Measurements from ENCODE around the gene MSL1.
A peak's percentile ranks its signal among the peaks of the same experiment; 100 is the strongest.

The MSL1 gene

DNA sequence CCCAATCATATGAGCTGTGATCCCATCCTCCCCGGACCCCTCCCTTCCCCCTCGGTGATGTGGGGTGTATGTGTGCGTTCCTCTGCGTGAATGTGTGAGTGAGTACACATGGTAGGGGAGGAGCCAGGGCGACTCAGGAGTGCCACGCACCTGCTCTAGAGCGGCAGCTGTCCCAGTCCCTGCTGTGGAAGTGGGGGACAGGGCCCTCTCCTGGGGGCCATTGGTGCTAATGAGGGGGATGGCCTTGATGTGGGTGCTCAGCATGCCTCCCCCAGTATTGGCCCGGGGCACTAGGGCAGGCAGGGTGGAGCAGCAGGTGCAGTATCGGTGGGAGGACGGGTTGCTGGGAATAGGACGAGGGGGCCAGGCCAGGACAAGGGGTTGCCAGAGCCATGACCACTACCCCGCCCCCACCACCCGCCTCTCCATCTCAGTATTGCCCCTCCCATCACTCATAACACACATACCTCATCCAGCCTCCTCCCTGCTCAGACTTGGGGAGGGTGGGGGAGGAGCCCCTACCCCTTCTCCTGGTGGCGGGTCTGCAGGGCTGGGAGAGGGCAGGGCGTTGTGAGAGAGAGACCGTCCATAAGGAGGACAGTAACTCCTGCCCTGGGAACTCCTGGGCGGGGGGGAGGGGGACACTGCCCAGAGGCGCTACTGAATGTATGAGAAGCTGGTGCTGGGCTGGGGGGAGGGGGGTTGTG, 29.9 kb upstream of the MSL1 start:
- no peak for DNase-seq (ENCODE audit: low read depth)

DNA sequence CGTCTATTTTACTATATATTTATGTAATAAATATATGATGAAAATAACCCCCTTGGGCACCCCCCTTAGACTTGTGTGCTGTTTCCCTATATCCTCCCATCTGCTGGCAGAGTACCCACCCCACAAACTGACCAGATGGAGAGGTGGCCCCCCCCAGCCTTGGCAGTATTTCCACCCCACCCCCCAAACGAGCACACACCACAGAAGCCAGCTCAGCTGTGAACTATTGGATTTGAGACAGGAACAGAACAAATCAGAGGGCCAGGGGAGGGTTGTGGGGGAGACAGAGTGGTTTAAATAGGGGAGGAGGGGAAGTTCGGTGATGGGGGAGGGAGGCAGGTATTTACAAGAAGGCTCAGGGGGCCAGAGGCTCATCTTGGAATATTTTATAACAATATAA, 29.2 kb upstream of the MSL1 start:
- DNase-seq (ENCODE audit: low read depth): no peak

DNA sequence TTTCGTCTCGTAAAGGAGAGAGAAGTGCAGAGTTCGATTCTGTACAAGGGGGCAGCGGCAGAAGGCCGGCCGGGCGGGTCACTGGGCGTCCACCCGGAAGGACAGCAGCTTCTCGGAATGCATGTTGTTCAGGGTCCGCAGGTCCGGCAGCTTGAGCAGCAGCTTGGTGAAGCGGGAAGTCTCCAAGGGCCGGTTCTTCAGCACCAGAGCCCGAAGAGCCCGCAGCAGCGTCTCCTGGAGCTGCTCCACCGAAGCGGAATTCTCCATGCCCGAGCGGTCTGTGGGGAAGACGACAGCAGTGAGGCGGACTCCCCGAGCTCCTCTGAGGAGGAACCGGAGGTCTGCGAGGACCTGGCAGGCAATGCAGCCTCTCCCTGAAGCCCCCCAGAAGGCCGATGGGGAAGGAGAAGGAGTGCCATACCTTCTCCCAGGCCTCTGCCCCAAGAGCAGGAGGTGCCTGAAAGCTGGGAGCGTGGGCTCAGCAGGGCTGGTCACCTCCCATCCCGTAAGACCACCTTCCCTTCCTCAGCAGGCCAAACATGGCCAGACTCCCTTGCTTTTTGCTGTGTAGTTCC, 28.7 kb upstream of the MSL1 start:
- no peak for DNase-seq (ENCODE audit: low read depth)

DNA sequence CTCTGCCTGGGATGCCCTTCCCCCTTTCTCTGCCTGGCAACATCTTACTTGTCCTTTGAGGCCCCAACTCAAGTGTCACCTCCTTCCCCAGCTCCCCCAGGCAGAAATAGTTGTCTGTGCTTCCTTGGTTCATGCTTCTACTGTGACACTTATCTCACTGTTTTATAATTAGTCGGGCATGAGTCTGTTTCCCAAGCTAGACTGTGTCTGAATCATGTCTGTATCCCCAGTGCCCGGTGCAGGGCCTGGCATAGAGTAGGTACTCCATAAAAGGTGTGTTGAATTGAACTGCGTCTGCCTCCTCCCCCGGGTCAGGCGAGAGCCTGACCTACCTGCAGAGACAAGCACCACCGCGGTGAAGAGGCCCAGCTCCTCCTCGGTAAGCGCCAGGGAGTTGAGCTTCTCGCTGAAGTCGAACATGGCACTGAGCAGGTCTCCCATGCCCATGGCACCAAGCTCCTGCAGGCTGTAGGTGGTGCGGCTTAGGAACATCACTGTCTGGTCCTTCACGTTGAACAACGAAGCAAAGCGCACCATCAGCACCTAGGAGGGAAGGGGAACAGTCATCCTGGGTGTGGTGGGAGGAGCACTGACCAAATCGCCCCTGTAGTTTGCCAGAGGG, 28.1 kb upstream of the MSL1 start:
- DNase-seq (ENCODE audit: low read depth): no peak

DNA sequence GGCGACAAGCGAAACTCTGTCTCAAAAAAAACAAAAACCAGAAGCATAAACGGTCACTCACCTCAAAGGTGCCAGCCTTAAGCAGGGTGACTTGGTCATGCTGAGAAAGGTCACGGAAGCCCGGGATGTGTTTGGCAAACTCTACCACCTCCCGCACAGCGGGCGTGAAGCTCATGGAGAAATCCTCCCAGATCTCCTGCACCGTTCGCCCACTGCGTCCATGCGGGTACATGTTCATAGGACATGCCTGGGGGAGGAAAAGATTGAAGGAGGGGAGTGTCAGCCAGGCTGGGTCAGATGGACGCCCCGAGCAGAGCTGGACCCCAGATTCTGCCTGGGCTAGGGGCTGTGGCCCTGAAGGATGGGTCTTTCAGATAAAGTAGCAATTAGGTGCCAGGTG, 26.9 kb upstream of the MSL1 start:
- no peak for DNase-seq (ENCODE audit: low read depth)

DNA sequence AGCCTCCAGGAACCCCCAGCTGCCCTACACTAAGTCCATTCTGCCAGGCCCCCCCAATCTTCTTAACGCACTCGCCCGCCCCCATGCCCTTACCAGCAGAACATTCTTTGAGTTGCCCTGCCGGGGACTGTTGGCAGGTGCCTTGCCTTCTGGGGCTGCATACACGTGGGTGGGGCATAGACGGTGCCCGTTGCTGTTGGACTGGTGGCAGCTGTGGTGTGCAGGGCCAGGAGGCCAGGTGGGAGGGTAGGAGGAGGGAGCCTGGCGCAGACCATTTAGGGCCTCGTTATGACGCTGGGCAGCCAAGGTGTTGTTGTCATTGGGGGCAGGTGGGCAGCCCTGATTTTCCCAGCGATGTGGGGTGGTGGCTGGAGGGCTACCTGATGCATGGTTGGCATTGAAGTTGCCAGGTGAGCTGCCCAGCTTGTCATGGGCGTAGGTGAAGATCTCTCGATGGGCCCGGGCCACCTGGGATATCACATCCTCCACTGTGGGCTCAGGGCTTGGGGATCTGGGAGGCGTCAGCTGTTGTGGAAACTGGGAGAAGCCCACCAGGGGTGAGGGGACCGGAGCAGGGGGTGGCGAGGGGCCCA, 26.3 kb upstream of the MSL1 start:
- DNase-seq (ENCODE audit: low read depth): no peak

DNA sequence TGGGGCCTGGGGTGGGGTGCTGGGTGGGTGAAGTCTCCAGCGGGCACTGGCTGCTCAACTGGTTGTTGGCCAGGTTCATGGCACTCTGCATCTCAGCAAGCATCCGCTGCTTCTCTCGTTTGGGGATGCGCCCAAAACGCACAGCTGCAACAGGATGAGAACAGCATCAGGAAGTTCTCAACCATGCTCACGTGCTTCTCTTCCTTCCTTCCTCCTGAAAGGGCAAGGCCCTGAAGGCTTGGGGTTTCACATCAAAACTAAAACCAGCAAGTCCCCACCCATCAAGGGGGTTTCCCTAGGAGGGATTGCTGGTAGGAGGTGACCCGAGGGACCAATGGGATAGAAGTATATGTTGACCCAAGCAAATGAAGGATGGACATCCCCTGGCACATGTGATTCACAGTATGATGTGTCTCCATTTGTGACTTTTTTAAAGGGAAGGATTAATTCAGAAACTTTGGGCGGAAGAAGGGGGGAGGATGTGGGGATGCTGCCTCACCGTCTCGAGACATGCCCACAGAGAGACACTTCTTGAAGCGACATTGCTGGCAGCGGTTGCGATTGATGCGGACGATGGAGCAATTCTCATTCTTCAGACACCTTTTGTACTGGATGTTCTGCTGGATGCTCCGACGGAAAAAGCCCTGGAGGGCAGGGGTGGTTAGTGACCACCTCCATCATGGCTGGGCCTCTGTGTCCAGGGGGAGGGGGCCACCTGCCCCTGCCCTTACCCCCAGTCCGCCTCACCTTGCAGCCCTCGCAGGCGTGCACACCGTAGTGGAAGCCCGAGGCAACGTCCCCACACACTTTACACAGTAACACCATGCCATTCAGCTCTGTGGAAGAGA, 25.6 kb upstream of the MSL1 start:
- no peak for DNase-seq (ENCODE audit: low read depth)

DNA sequence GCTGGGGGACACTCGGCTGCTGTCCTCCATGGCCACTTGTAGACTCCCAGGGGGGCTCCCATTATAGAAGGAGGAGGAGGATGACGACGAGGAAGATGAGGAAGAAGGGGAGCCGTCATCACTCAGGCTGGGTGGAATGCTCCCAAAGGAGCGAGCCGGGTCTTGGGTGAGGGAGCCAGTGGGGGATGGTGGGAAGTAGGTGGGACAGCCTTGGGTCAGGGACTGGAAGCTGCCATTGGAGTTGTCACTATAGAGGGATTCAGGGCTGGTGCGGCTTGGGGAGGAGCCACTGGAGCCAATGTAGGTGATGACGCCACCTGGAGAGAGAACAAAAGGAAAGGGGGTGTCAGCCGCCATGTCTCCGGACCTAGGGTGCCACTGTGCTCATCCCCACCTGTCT, 24.7 kb upstream of the MSL1 start:
- DNase-seq (ENCODE audit: low read depth): no peak

DNA sequence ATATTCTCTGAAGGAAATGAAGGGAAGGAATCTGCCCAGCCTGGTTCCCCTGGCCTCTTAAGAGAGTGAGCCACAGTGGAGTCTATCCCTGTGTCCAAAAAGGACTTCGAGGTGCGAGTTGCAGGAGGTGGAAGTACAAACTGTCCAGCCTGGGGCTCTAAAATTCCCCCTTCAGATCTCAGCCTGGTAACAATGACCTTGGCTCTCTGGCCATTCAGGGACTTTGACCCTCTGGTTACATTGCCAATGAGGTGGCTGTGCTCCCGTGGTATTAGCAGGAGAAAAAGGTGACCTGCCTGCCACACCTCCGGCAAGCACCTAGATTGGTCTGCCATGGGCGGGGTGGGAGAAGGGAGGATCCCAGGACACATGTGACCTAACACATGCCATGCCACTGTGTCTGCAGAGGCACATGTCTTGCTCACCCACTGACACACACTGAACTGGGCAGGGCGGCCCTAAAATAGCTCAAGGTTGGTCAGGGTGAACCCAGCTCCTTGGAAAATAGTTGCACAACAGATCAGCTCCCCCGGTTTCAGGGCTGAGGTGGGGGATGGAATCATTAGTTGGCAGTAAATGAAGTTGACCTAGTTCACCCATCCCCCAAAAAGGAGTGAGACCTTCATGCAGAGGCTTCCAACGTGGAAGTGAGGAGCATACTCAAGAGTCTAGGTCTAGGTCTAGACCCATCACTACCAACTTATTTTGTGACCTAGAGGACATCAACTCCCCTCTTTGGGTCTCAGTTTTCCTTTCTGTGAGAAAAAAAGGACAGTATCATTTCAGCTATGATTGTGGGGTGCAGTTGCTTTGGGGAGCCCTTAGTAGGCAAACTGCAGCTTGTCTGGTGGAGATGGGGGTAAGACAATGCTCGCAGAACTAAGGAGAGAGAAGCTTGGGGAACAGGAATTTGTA, 23.6 kb upstream of the MSL1 start:
- no peak for DNase-seq (ENCODE audit: low read depth)

DNA sequence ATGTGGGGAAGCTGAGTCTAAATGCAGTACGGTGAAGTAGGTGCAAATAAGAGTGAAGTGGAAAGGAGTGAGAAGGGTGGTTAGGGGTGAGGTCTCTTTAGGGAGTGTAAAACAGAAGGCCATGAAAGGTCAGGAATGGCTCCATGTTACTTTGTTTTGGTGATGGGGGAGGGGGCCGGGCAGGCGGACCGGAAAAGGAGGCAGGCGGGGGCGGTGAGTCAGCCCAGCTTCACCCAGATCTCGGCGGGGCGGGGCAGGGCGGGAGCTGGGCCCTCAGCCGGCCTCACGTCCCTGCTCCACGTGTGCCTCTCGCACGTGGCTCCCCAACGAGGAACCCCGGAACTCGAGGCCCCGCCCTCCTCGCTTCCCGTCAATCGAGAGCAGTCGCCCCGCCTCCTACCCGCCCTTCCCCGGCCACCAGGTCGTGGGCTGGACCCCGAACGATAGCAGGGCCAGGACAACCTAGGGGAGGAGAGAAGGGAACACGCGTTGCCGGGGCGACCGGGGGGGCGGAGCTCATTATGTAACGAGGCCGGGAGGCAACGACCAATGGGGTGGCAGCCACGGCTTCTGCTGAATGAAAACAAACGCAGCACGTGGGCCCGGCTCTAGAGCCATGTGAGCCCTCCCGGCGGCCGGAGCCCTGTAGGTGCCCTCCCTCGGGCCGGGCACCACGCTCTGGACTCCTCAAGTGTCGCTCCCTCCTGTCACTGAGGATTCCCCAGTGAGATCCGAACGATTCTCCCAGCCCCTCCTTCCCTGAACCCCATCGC, 22.7 kb upstream of the MSL1 start:
- DNase-seq (ENCODE audit: low read depth): peak; percentile 92

DNA sequence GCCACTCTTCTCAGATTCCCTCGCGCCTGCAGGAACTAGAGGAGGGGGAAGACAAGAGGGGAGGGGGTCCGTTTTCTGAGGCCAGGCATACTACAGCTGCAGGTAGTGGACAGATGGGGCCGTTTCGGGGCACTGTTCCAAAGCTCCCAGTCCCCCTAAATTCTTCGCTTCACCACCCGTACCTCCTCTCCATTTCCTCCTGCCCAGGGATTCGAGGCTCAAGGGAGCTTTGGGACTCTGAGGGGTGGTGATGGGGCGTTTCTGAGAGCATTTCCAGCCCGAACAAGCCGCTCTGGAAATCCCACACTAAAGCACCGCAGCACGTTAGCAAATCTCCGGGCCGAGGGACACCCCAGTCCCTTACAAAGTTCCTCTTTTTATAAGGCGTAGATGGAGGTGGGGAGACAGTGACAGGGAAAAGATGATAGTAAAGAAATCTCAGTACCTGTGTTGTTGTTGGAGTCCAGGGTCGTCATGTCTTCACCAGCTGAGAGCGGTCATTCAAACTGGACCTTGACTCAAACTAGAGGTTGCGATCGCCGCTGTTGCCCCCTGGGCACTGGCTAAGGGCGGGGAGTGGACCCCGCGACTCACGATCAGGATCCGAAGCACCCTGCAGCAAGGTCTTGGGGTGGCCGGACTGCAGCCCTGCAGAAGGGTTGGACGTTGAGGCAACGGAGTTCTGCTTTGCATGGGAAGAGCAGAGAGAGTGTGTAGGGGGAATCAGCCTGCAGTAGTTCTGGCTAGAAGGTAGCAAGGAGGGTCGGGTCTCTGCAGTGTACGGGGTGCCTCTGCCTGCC, 22.0 kb upstream of the MSL1 start:
- DNase-seq (ENCODE audit: low read depth): no peak

DNA sequence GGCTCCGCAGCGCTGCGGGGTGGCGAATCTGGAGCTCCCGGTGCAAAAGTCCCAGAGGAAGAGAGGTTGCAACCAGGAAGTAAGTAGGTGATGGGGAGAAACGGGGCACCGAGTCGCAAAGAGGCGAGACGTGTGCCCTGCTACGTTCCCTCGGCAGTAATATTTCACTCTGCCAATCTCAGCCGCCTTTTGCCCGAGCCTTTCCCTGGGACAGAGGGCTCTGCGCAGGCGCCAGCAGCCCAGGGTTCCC, 21.4 kb upstream of the MSL1 start, which contains the start of gene NR1D1:
TSS of gene NR1D1 (minus strand) at position 171 of the 250 bp plus-strand sequence. CDS start 495 bp downstream, outside the sequence.
- DNase-seq (ENCODE audit: low read depth): no peak

DNA sequence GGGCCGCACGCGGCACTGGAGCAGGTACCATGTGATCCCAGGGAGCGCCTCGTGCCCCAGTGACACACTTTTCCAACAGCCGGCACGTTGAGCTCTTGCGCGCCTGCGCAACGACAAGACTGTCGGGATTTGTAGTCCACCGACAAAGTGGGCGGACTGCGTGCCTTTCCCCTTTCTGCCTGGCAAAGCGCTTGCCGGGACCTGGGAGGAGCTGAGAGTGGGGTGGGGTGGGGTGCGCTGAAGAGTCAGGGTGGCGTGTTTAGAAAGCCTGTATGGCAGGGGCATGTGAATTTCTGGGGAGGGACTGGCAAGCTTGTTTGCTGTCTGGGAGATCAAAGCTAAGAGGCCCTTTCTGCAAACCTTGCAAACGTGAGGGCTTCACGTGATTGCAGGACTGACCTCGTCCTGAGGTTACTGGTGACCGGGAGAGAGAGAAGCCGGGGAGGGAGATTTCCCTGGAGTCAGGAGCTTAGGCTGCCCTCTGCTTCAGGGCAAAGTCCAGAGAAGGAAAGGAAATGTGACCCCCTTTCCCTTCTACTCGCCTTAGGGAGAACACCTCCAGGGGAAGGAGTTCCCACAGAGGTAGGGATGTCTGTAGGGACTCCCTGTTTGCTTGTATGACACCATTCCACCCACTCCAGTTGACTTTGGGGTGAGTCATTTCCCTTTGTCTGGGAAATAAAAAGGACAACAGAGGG, 21.0 kb upstream of the MSL1 start:
- peak; percentile 95 for DNase-seq (ENCODE audit: low read depth)

DNA sequence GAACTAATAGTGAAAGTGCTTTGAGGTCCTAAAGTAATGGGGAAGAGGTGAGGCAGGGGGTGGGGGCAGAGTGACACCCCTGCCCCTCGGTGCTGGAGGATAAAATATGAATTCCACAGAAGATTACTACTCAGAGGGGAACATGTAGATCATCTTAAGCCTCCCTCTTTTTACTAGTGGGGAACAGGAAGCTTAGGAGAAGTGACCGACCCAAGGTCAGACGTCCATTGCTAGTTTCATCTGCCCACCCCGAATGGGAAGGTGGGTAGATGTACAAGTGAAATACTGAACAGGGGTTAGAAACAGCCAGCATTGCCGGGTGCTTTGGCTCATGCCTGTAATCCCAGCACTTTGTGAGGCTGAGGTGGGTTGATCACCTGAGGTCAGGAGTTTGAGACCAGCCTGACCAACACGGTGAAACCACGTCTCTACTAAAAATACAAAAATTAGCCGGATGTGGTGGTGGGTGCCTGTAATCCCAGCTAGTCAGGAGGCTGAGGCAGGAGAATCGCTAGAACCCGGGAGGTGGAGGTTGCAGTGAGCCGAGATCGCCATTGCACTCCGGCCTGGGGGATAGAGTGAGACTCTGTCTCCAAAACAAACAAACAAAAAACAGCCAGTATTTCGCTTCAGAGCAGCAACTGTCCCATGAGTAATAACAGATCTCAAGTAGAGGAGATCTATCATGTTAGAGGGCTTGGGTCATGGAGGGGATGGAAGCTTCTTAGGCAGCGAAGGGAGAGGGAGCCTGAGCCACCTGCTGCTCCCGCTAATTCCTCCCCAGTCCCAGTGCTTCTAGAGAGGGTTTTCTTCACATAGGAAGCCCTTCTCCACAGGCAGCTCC, 20.2 kb upstream of the MSL1 start:
- DNase-seq (ENCODE audit: low read depth): no peak

DNA sequence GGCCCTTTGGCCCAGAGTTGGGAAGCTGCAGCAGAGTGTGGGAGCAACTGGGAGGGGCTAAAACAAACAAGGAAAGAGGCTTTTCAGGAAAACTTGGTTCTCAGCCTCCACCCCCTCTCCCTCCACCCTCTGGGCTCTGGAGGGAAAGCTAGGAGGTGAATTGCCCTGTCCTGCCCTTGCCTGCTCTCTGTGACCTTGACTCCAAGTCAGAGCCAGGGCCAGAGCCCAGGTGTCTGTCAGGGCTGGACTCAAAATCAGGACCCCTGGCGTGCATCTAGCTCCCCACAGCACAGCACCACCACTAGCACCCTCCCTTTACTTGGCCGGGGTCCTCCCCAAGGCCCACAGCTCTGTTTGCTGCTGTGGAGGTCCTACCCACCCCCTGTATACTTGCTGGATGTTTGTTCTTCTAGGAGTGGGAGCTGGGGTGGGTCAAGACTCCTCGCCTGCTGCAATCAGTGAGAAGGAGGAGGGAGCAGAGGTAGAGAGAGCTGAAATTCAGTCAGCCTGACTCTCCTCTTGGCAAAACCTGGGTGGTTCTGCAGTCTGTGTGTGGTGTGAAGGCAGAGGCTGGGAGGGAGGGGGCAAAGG, 18.6 kb upstream of the MSL1 start:
- no peak for DNase-seq (ENCODE audit: low read depth)

DNA sequence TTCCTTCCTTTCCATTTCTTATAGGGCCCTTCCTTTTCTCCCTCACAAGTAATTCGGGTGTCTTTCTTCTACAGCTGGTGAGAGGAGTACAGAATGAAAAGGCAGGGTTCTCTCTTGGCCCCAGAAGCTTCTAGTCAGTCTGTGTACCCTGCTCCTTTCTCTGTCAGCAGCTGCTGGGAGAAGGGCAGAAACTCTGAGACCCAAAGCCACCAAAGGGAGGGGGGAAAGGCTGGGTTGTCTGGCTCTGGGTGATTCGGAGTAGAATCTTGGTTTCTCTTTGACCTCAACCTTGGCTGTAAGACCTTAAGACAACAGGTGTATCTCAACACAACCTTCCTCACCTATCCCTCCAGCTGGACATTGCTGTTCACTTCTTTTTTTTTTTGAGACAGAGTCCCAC, 18.1 kb upstream of the MSL1 start:
- no peak for DNase-seq (ENCODE audit: low read depth)

DNA sequence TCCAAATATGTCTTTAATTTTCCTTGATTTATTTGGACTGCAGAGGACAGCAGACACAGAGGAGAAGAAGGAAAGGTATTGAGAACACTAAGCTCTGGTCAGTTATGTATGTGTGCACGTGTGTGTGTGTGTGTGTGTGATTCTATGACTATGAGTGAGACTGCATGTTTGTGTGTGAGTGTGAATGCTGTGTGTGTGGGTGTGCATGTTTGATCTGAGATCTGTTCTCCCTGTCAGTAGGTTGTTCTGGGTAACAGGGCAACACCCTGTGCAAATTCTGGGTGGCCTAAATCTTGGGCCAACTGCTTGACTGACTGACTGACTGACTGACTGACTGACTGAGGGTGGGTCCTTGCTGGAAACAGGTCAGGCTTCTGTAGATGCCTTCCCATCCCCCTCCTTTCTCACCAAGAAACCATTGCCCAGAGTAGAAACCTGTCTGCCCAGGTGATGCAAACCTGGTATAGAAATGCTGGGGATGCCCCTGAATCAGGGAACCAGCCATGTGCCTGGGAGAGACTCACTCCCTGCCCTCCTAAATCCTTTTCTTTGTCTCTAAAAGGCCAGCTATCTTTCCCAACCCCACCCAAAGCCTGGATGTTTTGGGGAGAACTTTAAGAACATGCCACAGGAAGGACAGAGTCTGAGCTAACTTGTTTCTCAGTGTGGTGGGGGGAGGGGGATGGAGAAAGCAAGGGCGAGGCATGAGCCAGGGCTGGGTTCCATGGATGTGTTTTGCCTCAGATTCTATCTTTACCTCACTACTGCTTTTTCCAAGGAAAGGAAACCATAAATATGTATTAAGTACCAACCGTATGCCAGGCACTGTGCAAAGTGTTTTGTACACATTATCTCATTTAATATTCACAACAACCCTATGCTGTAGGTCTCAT, 16.9 kb upstream of the MSL1 start:
- no peak for DNase-seq (ENCODE audit: low read depth)
